Heart right ventricle (tissue), 16 donors: Measurements from ENCODE around the gene BORCS5. TPM values are rescaled to one million over a fixed set of nuclear protein-coding genes. Genes with fewer than 3 reads are reported as not detected.

ENCODE experiments used
- ATAC-seq, 8 donors: fragments of 200-7000 bp; cut with Tn5 transposase; one replicate each; pipeline ENCODE4 v1.9.1; 2020; ENCODE audit warnings: mild to moderate bottlenecking in 8 of 8, moderate library complexity in 8 of 8, moderate number of reproducible peaks in 1 of 8
- DNase-seq, 2 donors: peaks; one replicate each; pipeline ENCODE4 v3.0.0-alpha.2; 2020
- H3K27ac ChIP-seq, 10 donors: fragments of 200-600 bp; sonication (generic) in 2 of 10; one replicate each; pipeline versions ENCODE4 v1.5.0 to v1.8.0; 2020 to 2022; ENCODE audit warnings: mild to moderate bottlenecking in 3 of 10
- H3K27me3 ChIP-seq, 7 donors: fragments of 200-600 bp; one replicate each; pipeline ENCODE4 v1.8.0; 2021 to 2022; ENCODE audit warnings: mild to moderate bottlenecking in 2 of 7
- H3K36me3 ChIP-seq, 9 donors: fragments of 200-600 bp; sonication (generic) in 1 of 9; one replicate each; pipeline versions ENCODE4 v1.5.0 to v1.8.0; 2020 to 2022; ENCODE audit warnings: mild to moderate bottlenecking in 2 of 9
- H3K4me1 ChIP-seq, 9 donors: fragments of 200-600 bp; sonication (generic) in 1 of 9; one replicate each; pipeline versions ENCODE4 v1.5.0 to v1.8.0; 2020 to 2022; ENCODE audit warnings: mild to moderate bottlenecking in 4 of 9
- H3K4me3 ChIP-seq, 10 donors: fragments of 200-600 bp; sonication (generic) in 2 of 10; one replicate each; pipeline versions ENCODE4 v1.5.0 to v1.8.0; 2020 to 2022; ENCODE audit warnings: mild to moderate bottlenecking in 7 of 10, moderate library complexity in 2 of 10
- H3K9me3 ChIP-seq, 11 donors: fragments of 200-600 bp in 10 of 11; sonication (generic) in 2 of 11; one replicate each; pipeline versions ENCODE4 v1.5.0 to v1.8.0; 2013 to 2022; ENCODE audit warnings: mild to moderate bottlenecking in 2 of 11, control low read depth in 1 of 11, moderate library complexity in 1 of 11
- WGBS, 2 donors: extraction: QIAGEN DNeasy Blood & Tissue Kit; methylation state at CpG; one replicate each; pipeline ENCODE4 v1.1.7; 2013; ENCODE audit warnings: inconsistent platforms in 1 of 2; 5-methylcytosine and 5-hydroxymethylcytosine counted together
- intact Hi-C, 10 donors: fragments of 100-400 bp; cut with DNase I; formaldehyde crosslinking; loops; one replicate each; pipeline versions ENCODE4 v1.11.1 to v1.14.2; 2022
- polyA plus RNA-seq, 2 donors: library from polyadenylated mRNA; stranded (reverse); fragments of 200-250 nt; gene quantifications; one replicate each; pipeline ENCODE4 v1.2.3, GENCODE V29; 2013
- total RNA-seq, 10 donors: library from RNA; stranded (reverse); fragmentation: NEBNext Ultra II Directional in 3 of 10; extraction: Animal tissue kit (Norgen Biotek cat#: 25700) in 3 of 10; gene quantifications; one replicate each; pipeline versions ENCODE4 v1.2.1 to v1.2.4, GENCODE V29; 2021 to 2023
- TF ChIP-seq, protein P1 (sequence below), 9 donors: fragments of 200-600 bp; sonication (generic) in 2 of 9; IDR thresholded peaks; one replicate each; pipeline versions ENCODE4 v1.5.0 to v1.8.0; 2021 to 2022; ENCODE audit warnings: antibody characterized with exemption in 9 of 9, mild to moderate bottlenecking in 5 of 9, moderate library complexity in 1 of 9
- donor health status: Arrhythmogenic right ventricular cardiomyopathy.
- donor health status: ischemic (EF 13 %, LVEDD 7.1; RV severe dilation, severe dysfunction).
- donor health status: healthy with polysubstance abuse.
- donor health status: DM: no; HTN: yes; CAD: no.
- donor health status: DM: no; HTN: no; CAD: no.
- donor health status: ischemic (EF 25% LVEDD 6.9; RV normal size, moderate dysfunction).
- donor health status: ischemic (EF 25% LVEDD 5.7; RV mildly dilated, moderate dysfunction).
- donor health status: healthy.
- donor health status: DM: yes; HTN: yes; CAD: no.
- donor health status: Ischemic cardiomyopathy.
- donor health status: ischemic (EF 35%, LVEDD 5.7; RV mildly dilated, moderate dysfunction).
- donor health status: nonischemic (EF 11% LVEDD 7.7; RV severe dilation, severe dysfunction).
- donor health status: DM: yes; HTN: yes; CAD: no.
- donor health status: PGD.
- donor health status: ischemic (EF 29% LVEDD 5.4; RV normal size, mild dysfunction).
- donor health status: nonischemic (EF 23%, LVEDD 6.1; RV moderate dilation, normal function).

BORCS5 gene
- total and polyA plus RNA-seq, 12 donors, result 2.5 to 15.4 (median 11.5) TPM

DNA sequence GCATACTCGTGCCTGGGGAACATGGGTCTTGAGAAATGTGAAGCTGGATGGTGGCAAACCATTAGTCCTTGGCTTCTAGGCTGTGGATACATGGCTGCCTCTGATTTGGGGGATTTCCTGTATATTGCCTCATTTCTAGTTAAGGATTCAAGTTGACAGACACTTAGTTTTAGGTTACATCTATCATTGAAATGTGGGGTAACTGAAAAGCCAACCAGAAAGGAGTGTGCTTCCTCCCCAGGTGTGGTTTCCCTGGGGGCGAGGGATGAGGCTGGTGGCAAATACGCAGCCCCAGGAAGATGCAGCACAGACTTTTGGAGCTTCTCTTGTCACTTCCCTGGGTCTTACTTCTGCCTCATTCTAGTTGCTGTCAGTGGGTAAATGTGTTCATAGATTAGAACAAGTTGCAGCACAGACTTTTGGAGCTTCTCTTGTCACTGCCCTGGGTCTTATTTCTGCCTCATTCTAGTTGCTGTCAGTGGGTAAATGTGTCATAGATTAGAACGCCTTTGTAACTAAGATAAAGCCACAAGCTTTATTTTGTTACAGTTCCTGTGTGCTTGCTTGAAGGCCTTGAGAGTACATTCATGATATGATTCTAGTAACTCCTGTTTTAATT is 85.1 kb downstream of the BORCS5 start:
- H3K27me3 ChIP-seq, result no peaks in the 10 kb centered on the region
- WGBS, 2 donors, result 55 to 61% methylated on average over 4 of the region's 4 CpGs
- intact Hi-C loops, result loop anchor here in 3 of 10 donors (5.0 to 10.0 kb wide), 2 partner anchors 57 to 120 kb away; partner anchors contain the start of gene DUSP16 (in 2 of the 3)
- peaks cover 7 to 71% (median 40%) of the 10 kb centered on the region in 9 donors for H3K4me1 ChIP-seq
- H3K9me3 ChIP-seq, result no peaks in the 10 kb centered on the region
- peaks cover 0 to 9% (median 0%) of the 10 kb centered on the region in 9 donors for H3K36me3 ChIP-seq
- H3K27ac ChIP-seq, result peak overlapping the region in 9 of 10 donors; percentile 54 to 89 (median 74)
- ATAC-seq (peak in 4 of 8 donors; percentile 5 to 67 (median 42)), DNase-seq (no peak)
- TF ChIP-seq, protein P1, sequence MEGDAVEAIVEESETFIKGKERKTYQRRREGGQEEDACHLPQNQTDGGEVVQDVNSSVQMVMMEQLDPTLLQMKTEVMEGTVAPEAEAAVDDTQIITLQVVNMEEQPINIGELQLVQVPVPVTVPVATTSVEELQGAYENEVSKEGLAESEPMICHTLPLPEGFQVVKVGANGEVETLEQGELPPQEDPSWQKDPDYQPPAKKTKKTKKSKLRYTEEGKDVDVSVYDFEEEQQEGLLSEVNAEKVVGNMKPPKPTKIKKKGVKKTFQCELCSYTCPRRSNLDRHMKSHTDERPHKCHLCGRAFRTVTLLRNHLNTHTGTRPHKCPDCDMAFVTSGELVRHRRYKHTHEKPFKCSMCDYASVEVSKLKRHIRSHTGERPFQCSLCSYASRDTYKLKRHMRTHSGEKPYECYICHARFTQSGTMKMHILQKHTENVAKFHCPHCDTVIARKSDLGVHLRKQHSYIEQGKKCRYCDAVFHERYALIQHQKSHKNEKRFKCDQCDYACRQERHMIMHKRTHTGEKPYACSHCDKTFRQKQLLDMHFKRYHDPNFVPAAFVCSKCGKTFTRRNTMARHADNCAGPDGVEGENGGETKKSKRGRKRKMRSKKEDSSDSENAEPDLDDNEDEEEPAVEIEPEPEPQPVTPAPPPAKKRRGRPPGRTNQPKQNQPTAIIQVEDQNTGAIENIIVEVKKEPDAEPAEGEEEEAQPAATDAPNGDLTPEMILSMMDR (IDR thresholded peaks at IDR 0.05), result no peak
- H3K4me3 ChIP-seq, result no peak overlapping the region

DNA sequence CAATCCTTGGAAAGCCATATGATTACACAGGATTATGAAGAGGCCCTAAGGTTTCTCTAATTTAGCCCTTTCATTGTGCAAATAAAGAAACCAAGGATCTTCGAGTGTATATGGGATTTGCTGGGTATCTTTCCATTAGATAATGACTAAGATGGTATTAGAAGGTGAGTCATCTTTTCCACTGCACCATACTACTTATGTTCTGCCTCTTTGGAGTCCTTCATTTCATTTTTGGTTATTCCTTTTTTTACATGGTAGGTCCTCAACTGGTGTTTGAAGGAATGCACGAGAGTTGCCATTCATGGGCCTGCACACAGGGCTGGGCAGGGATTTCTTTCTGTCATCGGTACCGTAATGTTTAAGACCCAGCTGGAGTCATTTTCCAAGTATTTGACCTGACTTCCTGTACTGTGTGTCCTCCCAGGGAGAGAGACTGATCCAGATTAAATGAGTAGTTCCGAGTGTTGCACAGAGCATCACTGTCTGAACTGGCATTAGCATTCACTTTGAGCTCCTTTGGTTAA is 85.7 kb downstream of the BORCS5 start:
- WGBS, 2 donors, result 42 to 44% methylated on average over 5 of the region's 5 CpGs
- H3K4me1 ChIP-seq, result peaks cover 7 to 78% (median 45%) of the 10 kb centered on the region in 9 donors
- no peaks in the 10 kb centered on the region for H3K9me3 ChIP-seq
- DNase-seq, result no peak
- peaks cover 0 to 2% (median 0%) of the 10 kb centered on the region in 9 donors for H3K36me3 ChIP-seq
- no peaks in the 10 kb centered on the region for H3K27me3 ChIP-seq
- TF ChIP-seq, protein P1 (IDR thresholded peaks at IDR 0.05), result no peak
- intact Hi-C loops, result loop anchor here in 3 of 10 donors (5.0 to 10.0 kb wide), 2 partner anchors 58 to 120 kb away; partner anchors contain the start of gene DUSP16 (in 2 of the 3)
- ATAC-seq, result peak; percentile 46 to 75 (median 68)
- H3K27ac ChIP-seq, result peak overlapping the region; percentile 5 to 89 (median 72)
- H3K4me3 ChIP-seq, result no peak overlapping the region

DNA sequence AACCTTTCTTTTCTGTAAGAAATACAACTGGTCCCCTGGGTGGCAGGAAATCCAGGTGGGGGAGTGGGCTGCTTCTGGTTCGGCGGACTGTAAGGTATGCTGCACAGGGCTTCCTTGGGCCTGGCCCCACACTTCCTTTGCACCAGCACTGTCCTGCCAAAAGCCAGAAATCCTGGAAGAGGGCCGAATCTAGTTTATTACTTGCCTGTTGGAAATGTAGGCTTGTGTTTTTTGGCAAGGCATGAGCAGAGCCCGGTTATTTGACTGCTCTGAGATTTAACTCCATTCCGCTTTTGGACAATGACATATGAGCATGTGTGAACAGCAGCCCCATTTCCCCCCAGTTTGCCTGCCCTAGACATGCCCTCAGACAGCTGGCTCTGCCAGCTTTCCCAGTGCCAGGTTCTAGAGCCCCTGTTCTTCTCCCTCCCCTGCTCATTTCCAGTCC is 86.6 kb downstream of the BORCS5 start:
- Histone ChIP-seq H3K9me3 (no peaks in the 10 kb centered on the region), H3K27me3 (no peaks in the 10 kb centered on the region), H3K4me1 (peaks cover 7 to 80% (median 47%) of the 10 kb centered on the region in 9 donors), H3K36me3 (no peaks in the 10 kb centered on the region), H3K27ac (peak overlapping the region; percentile 33 to 89 (median 72)), H3K4me3 (peak overlapping the region in 1 of 10 donors; percentile 2)
- 21 to 26% methylated on average over 5 of the region's 5 CpGs for WGBS, 2 donors
- DNase-seq (peak; percentile 26 to 84), ATAC-seq (peak; percentile 76 to 88 (median 84))
- intact Hi-C loops, result loop anchor here in 3 of 10 donors (5.0 to 10.0 kb wide), 2 partner anchors 59 to 119 kb away; partner anchors contain the start of gene DUSP16 (in 2 of the 3)
- TF ChIP-seq, protein P1 (IDR thresholded peaks at IDR 0.05), result no peak

DNA sequence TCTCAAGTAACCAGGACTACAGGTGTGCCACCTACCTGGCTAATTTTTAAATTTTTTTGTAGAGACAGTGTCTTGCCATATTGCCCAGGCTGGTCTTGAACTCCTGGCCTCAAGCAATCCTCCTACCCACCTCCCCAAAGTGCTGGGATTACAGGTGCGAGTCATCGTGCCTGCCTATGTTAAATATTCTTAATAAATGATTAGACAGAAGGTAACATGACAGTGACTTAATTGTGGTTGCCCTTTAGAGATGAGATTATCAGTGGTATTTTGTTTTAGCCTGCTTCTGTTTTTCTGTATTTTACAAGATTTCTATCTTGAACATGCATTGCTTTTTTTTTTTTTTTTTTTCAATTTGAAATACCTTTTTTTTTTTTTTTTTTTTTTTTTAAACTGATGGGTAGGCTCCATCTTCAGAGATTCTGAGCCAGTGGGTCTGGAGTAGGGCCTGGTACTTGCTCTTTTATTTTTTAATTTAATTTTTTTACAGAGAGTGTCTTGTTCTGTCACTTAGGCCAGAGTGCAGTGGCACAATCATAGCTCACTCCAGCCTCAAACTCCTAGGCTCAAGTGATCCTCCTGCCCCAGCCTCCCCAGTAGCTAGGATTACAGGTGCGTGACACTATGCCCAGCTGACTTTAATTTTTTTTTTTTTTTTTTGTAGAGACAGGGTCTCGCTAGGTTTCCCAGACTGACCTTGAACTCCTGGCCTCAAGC is 88.4 kb downstream of the BORCS5 start:
- intact Hi-C loops, result loop anchor here in 1 of 10 donors (10.0 kb wide), 1 partner anchor 61 kb away; no protein-coding TSS in a partner anchor
- H3K4me1 ChIP-seq, result peaks cover 7 to 81% (median 44%) of the 10 kb centered on the region in 9 donors
- H3K27me3 ChIP-seq, result no peaks in the 10 kb centered on the region
- 96 to 98% methylated on average over 4 of the region's 4 CpGs for WGBS, 2 donors
- H3K9me3 ChIP-seq, result no peaks in the 10 kb centered on the region
- ATAC-seq, result no peak
- H3K4me3 ChIP-seq, result no peak overlapping the region
- H3K27ac ChIP-seq, result peak overlapping the region in 2 of 10 donors; percentile 81 to 89
- no peak for DNase-seq
- H3K36me3 ChIP-seq, result no peaks in the 10 kb centered on the region
- TF ChIP-seq, protein P1 (IDR thresholded peaks at IDR 0.05), result no peak
